ENCODE results near the gene CD151.
A peak's percentile ranks its signal among the peaks of the same experiment; 100 is the strongest.

GRCh38 chr11:792535-792821 lies 40.3 kb upstream of the CD151 start:
- TF ChIP-seq, protein P1, sequence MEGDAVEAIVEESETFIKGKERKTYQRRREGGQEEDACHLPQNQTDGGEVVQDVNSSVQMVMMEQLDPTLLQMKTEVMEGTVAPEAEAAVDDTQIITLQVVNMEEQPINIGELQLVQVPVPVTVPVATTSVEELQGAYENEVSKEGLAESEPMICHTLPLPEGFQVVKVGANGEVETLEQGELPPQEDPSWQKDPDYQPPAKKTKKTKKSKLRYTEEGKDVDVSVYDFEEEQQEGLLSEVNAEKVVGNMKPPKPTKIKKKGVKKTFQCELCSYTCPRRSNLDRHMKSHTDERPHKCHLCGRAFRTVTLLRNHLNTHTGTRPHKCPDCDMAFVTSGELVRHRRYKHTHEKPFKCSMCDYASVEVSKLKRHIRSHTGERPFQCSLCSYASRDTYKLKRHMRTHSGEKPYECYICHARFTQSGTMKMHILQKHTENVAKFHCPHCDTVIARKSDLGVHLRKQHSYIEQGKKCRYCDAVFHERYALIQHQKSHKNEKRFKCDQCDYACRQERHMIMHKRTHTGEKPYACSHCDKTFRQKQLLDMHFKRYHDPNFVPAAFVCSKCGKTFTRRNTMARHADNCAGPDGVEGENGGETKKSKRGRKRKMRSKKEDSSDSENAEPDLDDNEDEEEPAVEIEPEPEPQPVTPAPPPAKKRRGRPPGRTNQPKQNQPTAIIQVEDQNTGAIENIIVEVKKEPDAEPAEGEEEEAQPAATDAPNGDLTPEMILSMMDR (IDR thresholded peaks at IDR 0.05 in 8 of 11, conservative IDR thresholded peaks at IDR 0.05 in 3 of 11) = no peak
- peak in 1 of 3 donors; percentile 5 for TF ChIP-seq POLR2AphosphoS5 (IDR thresholded peaks at IDR 0.05)
- TF ChIP-seq POLR2A (IDR thresholded peaks at IDR 0.05) = no peak

Data from spleen (tissue), 7 donors.